PC-9 (cell line): Measurements from ENCODE around the gene KCNA1.

Source experiments
- CTCF ChIP-seq: fragments of 200-600 bp; sonication (generic); conservative IDR thresholded peaks from 2 replicates; pipeline ENCODE4 v1.6.1; 2017; ENCODE audit warnings: mixed run types, antibody characterized with exemption, mild to moderate bottlenecking, moderate library complexity
- EZH2 ChIP-seq: fragments of 200-600 bp; sonication (generic); IDR thresholded peaks from 2 replicates; pipeline ENCODE4 v1.8.0; 2017; ENCODE audit warnings: antibody characterized with exemption, low read depth

DNA sequence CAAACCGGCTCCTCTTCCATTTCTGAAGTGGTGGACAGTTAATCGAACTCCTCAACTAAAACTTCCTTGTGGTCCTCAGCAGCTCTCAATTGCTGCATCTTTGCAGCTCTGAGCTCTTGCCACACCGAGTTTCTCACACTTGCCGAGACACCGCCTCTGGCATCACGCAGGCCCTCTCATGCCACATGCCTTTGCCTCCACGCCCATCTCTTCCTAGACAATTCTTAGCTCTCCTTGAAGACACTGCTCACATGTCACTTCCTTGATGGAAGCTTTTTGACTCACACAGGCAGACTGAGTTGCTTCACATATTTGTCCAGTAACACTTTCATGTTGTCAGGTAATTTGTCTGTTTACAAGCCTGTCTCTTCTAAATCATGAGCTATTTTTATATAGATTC, 29.2 kb downstream of the KCNA1 start:
- TF ChIP-seq CTCF (no peak), EZH2 (no peak)
